Stimulated activated CD4-positive, alpha-beta T cell treated with anti-CD3 and anti-CD28 coated beads, Interleukin-2, amount 100 ng/mL, for 24 hours (primary cell): ENCODE measurements around the gene EXOSC5.

Source experiments
- DNase-seq, 2 donors: peaks; one replicate each; pipeline ENCODE4 v3.0.0-alpha.2; 2020

EXOSC5 gene

DNA sequence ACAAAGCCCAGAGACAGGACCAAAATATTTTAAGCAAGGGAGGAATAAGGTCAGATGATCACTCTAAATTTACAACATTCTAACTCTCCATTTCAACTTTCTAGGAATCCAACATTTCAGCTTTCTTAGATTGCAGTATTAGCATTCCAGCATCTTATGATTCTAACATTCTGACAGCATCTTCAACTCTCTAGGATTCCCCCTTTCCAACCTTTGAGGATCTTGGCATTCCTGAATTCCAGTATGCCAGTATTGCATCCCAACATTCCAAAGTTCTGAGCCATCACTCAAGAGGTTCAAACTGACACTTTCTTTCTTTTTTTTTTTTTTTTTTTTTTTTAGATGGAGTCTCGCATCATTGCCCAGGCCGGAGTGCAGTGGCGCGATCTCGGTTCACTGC is 57.2 kb downstream of the EXOSC5 start:
- no peak for DNase-seq
